Islet of Langerhans (tissue), 1 donor: ENCODE measurements around the gene OR10H5.
"Not testable (repeated sequence)": the region's sequence is repeated elsewhere in the genome, so short reads cannot be mapped to it uniquely, and the experiment has no call there.

ENCODE experiments used
- FAIRE-seq: peaks from one replicate; lab custom pipeline; 2011; peaks lifted over from hg19 to GRCh38; lab: Jason Lieb, UNC

The OR10H5 gene

GRCh38 chr19:15787611-15788155 is at the start of gene OR10H5:
OR10H5 (plus strand) TSS chr19:15787661; CDS start chr19:15794049, 6,388 bp downstream.
- no peak for FAIRE-seq

- peak; percentile 43 for FAIRE-seq
Observed at GRCh38 chr19:15737722-15738121, 49.7 kb upstream of the OR10H5 start, which contains the start of gene OR10H3. OR10H3 (plus strand) TSS chr19:15737985; CDS start chr19:15741393, 3,408 bp downstream.

- FAIRE-seq: no peak
Observed at GRCh38 chr19:15740785-15741184, 46.7 kb upstream of the OR10H5 start.

- no peak for FAIRE-seq
Observed at GRCh38 chr19:15748239-15748638, 39.2 kb upstream of the OR10H5 start.

GRCh38 chr19:15758379-15758778 is 29.1 kb upstream of the OR10H5 start:
- FAIRE-seq: no peak

GRCh38 chr19:15759962-15760565 is 27.4 kb upstream of the OR10H5 start:
- FAIRE-seq: no peak

- no peak for FAIRE-seq
Observed at GRCh38 chr19:15769586-15769985, 17.9 kb upstream of the OR10H5 start.

- not testable (repeated sequence) for FAIRE-seq
Observed at GRCh38 chr19:15774159-15774558, 13.3 kb upstream of the OR10H5 start.

GRCh38 chr19:15775249-15775648 is 12.2 kb upstream of the OR10H5 start:
- no peak for FAIRE-seq

GRCh38 chr19:15776264-15776663 is 11.2 kb upstream of the OR10H5 start:
- no peak for FAIRE-seq

- FAIRE-seq: no peak
Observed at GRCh38 chr19:15776991-15777970, 10.2 kb upstream of the OR10H5 start.

GRCh38 chr19:15779756-15780476 is 7.5 kb upstream of the OR10H5 start:
- peak; percentile 98 for FAIRE-seq

- no peak for FAIRE-seq
Observed at GRCh38 chr19:15780610-15781418, 6.6 kb upstream of the OR10H5 start.

GRCh38 chr19:15781661-15782060 is 5.8 kb upstream of the OR10H5 start:
- no peak for FAIRE-seq

GRCh38 chr19:15782211-15782610 is 5.2 kb upstream of the OR10H5 start:
- FAIRE-seq: no peak

GRCh38 chr19:15782896-15783295 is 4.6 kb upstream of the OR10H5 start:
- FAIRE-seq: not testable (repeated sequence)

- no peak for FAIRE-seq
Observed at GRCh38 chr19:15788594-15789270, 1.3 kb downstream of the OR10H5 start.

- FAIRE-seq: no peak
Observed at GRCh38 chr19:15790096-15790495, 2.6 kb downstream of the OR10H5 start.

GRCh38 chr19:15794279-15794678 is 6.8 kb downstream of the OR10H5 start:
- FAIRE-seq: not testable (repeated sequence)

GRCh38 chr19:15810335-15810734 is 22.9 kb downstream of the OR10H5 start:
- FAIRE-seq: peak; percentile 95

- no peak for FAIRE-seq
Observed at GRCh38 chr19:15811476-15811875, 24.0 kb downstream of the OR10H5 start.
